ENCODE measurements around the gene PIK3C3. TPM values are rescaled to one million over a fixed set of nuclear protein-coding genes. Genes with fewer than 3 reads are reported as not detected.

PIK3C3 gene
- total RNA-seq, 1 experiment from 2014 or later = 23.9 TPM

- no peaks in the 10 kb centered on the region for H3K27me3 ChIP-seq (ENCODE audit: control insufficient read depth, insufficient read depth, low read length)
- intact Hi-C loops (cut with micrococcal nuclease; ENCODE audit: unreplicated experiment) (no loop called here), in situ Hi-C loops (cut with HindIII; ENCODE audit: low pct_unique_long_range_greater_than_20kb, low sequenced_read_pairs) (no loop called here)
- TF ChIP-seq TCF7L2 (IDR thresholded peaks at IDR 0.05; ENCODE audit: low read depth, low read length) (no peak), POLR2AphosphoS5 (IDR thresholded peaks at IDR 0.05; ENCODE audit: low read depth, low read length) (no peak), SIN3A (IDR thresholded peaks at IDR 0.05; ENCODE audit: borderline replicate concordance, insufficient read depth, low read depth, low read length) (no peak), REST (IDR thresholded peaks at IDR 0.05; ENCODE audit: insufficient read depth in 1 of 2, low read depth in 2 of 2, low read length in 1 of 2) (no peak)
- TF ChIP-seq, protein P1, sequence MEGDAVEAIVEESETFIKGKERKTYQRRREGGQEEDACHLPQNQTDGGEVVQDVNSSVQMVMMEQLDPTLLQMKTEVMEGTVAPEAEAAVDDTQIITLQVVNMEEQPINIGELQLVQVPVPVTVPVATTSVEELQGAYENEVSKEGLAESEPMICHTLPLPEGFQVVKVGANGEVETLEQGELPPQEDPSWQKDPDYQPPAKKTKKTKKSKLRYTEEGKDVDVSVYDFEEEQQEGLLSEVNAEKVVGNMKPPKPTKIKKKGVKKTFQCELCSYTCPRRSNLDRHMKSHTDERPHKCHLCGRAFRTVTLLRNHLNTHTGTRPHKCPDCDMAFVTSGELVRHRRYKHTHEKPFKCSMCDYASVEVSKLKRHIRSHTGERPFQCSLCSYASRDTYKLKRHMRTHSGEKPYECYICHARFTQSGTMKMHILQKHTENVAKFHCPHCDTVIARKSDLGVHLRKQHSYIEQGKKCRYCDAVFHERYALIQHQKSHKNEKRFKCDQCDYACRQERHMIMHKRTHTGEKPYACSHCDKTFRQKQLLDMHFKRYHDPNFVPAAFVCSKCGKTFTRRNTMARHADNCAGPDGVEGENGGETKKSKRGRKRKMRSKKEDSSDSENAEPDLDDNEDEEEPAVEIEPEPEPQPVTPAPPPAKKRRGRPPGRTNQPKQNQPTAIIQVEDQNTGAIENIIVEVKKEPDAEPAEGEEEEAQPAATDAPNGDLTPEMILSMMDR (IDR thresholded peaks at IDR 0.05) = no peak
- no peaks in the 10 kb centered on the region for H3K4me1 ChIP-seq (ENCODE audit: control insufficient read depth, insufficient read depth, low read length)
- no peaks in the 10 kb centered on the region for H3K9me3 ChIP-seq (ENCODE audit: control insufficient read depth, insufficient read depth, low read depth, low read length)
- no peak overlapping the region for H3K4me3 ChIP-seq (ENCODE audit: low read depth in 2 of 2, low read length in 2 of 2)
- ChIA-PET POLR2A (no interaction called here), CTCF (no interaction called here)
- H3K27ac ChIP-seq (ENCODE audit: low read length) = no peak overlapping the region
- no peaks in the 10 kb centered on the region; the same call in 1 of the 2 replicates for H3K36me3 ChIP-seq (ENCODE audit: control insufficient read depth, insufficient read depth, low read length)
- DNase-seq (ENCODE audit: low read depth, low spot score) (no peak), ATAC-seq (no peak)
- BruUV-seq (replicated peaks) = no TSS peak
Measured at GRCh38 chr18:41974796-41975201, 19.8 kb downstream of the PIK3C3 start.

DNA sequence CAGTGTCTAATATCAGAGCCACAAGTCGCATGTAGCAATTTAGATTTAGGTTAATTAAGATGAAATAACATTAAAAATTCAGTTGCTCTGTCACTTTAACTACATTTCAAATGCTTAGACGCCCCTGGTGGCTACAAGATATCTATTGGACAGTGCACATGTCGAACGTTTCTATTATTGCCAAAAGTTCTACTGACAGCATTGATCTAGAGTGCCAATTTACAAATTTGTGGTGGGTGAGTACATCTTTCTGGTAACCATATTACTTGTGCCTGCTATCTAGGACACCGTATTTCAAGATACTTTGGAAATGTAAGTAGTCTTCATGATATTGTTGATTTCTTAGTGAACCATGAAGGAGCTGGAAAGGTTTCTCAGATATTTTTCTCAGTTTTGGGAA lies 20.2 kb downstream of the PIK3C3 start:
- no peak overlapping the region for H3K4me3 ChIP-seq (ENCODE audit: low read depth in 2 of 2, low read length in 2 of 2)
- in situ Hi-C loops (cut with HindIII; ENCODE audit: low pct_unique_long_range_greater_than_20kb, low sequenced_read_pairs) = no loop called here
- H3K27me3 ChIP-seq (ENCODE audit: control insufficient read depth, insufficient read depth, low read length) = no peaks in the 10 kb centered on the region
- CTCF ChIA-PET = no interaction called here
- POLR2A ChIA-PET = no interaction called here
- no TSS peak for BruUV-seq (replicated peaks)
- TF ChIP-seq POLR2AphosphoS5 (IDR thresholded peaks at IDR 0.05; ENCODE audit: low read depth, low read length) (no peak), SIN3A (IDR thresholded peaks at IDR 0.05; ENCODE audit: borderline replicate concordance, insufficient read depth, low read depth, low read length) (no peak), TCF7L2 (IDR thresholded peaks at IDR 0.05; ENCODE audit: low read depth, low read length) (no peak), REST (IDR thresholded peaks at IDR 0.05; ENCODE audit: insufficient read depth in 1 of 2, low read depth in 2 of 2, low read length in 1 of 2) (no peak)
- TF ChIP-seq, protein P1 (IDR thresholded peaks at IDR 0.05) = no peak
- intact Hi-C loops (cut with micrococcal nuclease; ENCODE audit: unreplicated experiment) = no loop called here
- no peak overlapping the region for H3K27ac ChIP-seq (ENCODE audit: low read length)
- no peaks in the 10 kb centered on the region for H3K9me3 ChIP-seq (ENCODE audit: control insufficient read depth, insufficient read depth, low read depth, low read length)
- no peaks in the 10 kb centered on the region for H3K4me1 ChIP-seq (ENCODE audit: control insufficient read depth, insufficient read depth, low read length)
- no peak for DNase-seq (ENCODE audit: low read depth, low spot score)
- no peak for ATAC-seq
- H3K36me3 ChIP-seq (ENCODE audit: control insufficient read depth, insufficient read depth, low read length) = no peaks in the 10 kb centered on the region; the same call in 1 of the 2 replicates

Data from Panc1 (cell line).